ENCODE data around the gene MYBBP1A.

The MYBBP1A gene

GRCh38 chr17:4548721-4549531, 6.3 kb downstream of the MYBBP1A start:
- DNase-seq: no peak

- DNase-seq: no peak
These were observed 7.1 kb downstream of the MYBBP1A start for GRCh38 chr17:4548061-4548461.

DNA sequence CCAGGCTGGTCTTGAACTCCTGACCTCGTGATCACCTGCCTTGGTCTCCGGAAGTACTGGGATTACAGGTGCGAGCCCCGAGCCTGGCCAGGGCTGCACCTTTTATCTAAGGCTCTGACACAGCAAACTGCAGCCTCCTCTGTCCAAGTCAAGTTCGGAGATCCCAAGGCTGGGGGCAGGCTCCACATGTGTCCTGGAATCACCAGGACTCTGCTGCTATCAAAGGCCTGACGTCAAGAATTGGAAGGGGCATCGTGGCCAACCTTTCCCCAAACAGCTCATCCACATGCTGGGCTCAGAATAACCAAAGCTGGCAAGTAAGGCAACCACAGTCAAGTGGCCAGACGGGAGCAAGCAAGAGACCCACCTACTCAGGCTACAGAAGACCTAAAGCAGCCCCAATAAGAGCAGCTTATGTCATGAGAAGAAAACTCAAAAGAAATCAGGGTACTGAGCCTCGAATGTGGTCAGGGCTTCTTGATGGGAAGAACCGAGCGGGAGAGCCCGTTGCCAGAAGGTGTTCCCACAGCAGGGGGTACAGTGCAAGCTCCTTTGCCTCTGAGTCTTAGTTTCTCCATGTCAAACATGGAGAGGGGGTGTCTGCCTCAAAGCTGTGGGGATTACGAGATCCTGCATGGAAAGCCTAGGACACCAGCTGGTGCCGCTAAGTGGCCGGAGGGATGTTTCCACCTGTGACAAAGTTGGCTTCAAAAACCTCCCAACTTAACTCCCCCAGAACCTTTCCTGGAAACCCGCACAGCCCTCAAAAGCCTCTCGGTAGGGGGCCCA, 7.9 kb downstream of the MYBBP1A start:
- DNase-seq: no peak

DNA sequence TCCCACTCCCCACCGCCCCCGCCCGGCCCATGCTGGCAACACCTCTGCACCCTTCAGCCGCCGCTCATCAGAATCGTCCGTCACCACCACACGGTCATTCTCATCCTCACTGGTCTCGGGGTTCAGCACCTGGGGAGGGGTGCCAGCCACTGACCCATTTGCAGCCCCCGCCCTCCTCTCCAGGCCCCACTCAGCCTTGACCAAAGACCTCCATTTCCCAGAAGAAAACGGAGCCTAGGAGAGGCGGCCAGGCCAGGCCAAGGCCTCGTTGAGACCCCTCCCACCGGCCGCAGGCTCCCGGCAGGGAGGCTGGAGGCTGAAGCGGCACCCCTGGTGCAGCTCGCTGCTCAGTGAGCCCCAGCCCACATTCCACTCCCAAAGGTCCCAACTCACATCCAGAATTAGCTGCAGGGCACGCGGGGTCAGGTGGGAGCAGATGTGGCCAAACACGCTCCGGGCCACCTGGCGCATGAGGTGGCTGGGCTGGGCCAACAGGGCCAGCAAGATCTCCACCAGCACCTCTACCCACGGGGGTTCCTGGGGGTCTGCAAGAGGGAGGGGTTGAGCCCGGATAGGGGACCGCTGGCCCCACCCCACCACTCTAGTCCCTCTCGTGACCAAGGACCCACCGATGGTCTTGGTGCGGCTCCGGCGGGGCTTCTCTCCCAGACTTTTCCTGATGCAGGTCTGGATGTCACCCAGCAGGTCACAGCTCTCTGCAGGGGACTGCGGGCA, 9.8 kb downstream of the MYBBP1A start:
- no peak for DNase-seq

- DNase-seq: no peak
These were observed 10.3 kb downstream of the MYBBP1A start for GRCh38 chr17:4544951-4545216.

DNA sequence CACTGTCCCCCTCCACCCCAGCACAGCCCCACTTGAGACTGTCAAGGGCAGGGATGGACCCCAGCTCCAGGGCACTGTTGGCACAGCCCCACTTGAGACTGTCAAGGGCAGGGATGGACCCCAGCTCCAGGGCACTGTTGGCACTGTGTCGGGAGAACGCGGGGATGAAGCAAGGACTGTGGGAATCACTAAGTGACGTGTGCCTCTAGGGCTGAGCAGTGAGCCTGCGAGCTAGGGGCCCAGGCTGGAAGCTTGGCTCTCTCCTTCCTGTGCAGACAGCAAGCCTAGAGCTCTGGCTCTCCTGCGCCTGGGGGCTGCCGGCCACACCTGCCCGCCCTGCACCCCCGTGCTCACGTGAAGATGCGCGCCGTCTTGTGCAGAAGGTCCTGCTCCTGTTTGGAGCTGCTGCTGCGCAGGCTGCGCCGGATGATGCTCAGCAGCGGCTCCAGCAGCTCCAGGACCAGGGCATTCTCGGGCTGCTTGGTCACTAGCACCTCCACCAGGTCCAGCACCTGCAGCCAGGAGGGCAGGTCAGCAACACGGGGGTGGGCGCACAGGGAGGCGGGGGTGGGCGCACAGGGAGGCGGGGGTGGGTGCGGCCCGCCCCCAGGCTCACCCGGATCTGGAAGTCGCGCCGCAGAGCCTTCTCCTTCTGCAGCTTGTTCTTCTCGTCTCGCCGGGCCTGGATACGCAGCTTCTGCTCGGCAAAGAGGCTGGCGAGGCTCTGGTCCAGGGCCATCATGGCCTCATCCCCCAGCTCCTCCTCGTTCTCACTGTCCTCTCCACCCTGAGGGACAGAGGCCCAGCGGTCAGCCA, 10.8 kb downstream of the MYBBP1A start:
- DNase-seq: no peak

DNA sequence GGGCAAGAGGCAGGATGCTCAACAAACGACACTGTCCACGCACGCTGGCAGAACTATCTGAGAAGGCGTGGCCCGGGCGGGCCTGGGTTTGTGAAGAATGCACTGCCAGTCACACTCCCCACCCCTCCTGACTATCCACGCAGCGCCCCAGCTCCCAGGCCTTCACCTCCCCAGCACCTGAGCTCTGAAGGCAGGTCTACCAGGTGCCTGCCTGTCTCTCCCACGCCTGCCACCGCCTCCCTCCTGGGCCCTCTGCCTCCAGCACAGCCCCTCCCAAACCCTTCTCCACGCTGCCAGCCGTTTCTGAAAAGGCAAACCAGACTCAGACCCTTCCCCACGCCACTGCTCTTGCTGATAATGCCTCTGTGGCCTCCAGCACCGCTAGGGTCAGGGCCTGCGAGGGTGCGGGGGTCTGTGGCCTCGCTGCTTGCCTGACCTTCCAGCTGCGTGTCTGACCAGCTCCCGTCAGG, 11.6 kb downstream of the MYBBP1A start:
- DNase-seq: no peak

GRCh38 chr17:4542726-4543191, 12.4 kb downstream of the MYBBP1A start:
- DNase-seq: no peak

DNA sequence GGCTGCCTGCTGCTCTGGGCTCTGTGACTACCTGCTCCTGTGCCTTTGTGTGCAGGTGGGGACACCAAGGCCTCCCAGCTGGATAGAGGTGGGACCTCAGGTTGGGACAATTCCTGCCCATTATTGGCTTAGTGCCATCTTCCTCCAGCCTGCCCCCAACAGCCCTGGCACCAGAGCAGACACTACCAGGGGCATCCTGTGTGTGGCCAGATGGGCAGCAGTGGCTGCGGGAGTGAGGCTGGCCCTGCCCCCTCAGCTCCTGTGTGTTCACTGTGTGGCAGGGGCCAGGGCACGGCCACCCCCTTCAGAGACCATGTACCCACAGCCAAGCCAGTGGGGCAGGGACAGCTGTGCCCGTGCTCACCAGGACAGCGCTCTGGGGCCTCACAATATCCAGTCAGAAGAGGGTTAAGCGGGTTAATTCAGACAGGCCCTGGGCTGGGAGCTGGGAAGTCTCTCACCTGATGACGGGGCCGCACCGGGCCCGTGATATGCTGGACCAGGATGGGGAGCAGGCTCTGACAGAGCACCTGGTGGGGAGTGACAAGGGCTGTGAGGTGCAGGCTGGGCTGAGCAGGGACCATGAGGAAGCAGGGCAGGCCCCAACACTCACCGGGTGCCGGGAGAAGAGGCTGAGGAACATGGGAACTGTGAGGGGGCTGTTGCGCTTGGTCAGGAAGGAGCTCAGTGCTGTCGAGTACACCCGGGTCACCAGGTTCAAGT, 13.0 kb downstream of the MYBBP1A start:
- DNase-seq: no peak

- no peak for DNase-seq
These were observed 13.7 kb downstream of the MYBBP1A start for GRCh38 chr17:4541328-4542002.

GRCh38 chr17:4540687-4541327, 14.4 kb downstream of the MYBBP1A start:
- no peak for DNase-seq

- DNase-seq: no peak
These were observed 14.9 kb downstream of the MYBBP1A start for GRCh38 chr17:4540224-4540651.

DNA sequence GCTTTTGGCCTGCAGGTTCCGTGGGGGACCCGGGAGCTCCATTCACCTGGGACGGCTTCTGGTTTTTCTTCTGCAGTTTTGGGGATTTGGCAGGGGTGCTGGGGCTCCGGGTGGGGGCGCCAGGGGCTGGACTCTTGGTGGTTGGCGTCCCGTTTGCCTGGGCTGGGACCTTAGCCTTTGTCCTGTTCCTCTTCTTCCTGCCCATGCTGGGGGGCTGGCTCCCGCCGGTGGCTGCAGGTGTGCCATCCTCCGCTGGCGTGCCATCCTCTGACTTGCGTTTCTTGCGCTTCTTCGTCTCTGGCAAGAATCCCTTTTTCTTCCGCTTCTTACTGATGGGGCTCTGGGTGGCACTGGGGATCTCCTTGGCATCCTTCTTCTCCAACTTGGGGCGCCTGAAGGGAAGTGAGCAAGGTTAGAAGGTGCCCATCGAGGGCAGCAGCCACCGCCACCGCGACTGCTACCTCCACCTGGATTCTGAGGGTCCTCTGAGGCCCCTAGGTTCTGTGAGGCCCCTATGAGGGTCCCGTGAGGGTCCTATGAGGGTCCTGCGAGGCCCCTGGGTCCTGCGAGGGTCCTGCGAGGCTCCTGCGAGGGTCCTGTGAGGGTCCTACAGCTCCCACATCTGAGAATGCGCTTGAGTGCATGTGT, 15.5 kb downstream of the MYBBP1A start:
- DNase-seq: no peak

DNA sequence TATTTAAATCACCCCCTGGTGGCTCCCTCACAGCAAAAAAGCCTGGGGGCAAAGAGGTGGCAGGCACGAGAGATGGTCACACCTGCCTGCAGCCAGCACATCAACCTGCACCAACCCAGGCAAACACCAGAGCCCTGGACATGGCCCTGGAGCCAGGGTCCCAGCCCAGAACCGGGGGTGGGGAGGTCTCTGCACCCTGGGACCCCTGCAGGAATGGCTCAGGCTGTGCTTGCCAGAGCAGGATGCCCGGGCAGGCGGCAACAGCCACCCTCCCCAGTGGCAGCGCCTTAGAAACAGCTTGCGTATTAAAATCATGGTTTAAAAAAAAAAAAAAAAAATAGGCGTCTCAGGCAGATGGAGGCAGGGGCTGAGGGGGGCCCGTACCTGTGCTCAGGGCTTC, 16.2 kb downstream of the MYBBP1A start:
- no peak for DNase-seq

- no peak for DNase-seq
These were observed 16.8 kb downstream of the MYBBP1A start for GRCh38 chr17:4538236-4539002.

GRCh38 chr17:4537451-4538235, 17.5 kb downstream of the MYBBP1A start:
- no peak for DNase-seq

- no peak for DNase-seq
These were observed 18.3 kb downstream of the MYBBP1A start for GRCh38 chr17:4536742-4537411.

- DNase-seq: no peak
These were observed 18.9 kb downstream of the MYBBP1A start for GRCh38 chr17:4536259-4536741.

All from retina (tissue), 1 donor.